ENCODE data around the gene SSBP2.
"Not testable (repeated sequence)": the region's sequence is repeated elsewhere in the genome, so short reads cannot be mapped to it uniquely, and the experiment has no call there.

SSBP2 gene

GRCh38 chr5:81714076-81714475 lies 36.8 kb downstream of the SSBP2 start:
- H3K27me3 Mint-ChIP-seq; H3K9me3 Mint-ChIP-seq; H3K36me3 Mint-ChIP-seq (ENCODE audit: low read depth); H3K4me1 Mint-ChIP-seq (ENCODE audit: low read depth); intact Hi-C loops (cut with micrococcal nuclease); H3K4me3 Mint-ChIP-seq; H3K27ac Mint-ChIP-seq: not testable (repeated sequence)

DNA sequence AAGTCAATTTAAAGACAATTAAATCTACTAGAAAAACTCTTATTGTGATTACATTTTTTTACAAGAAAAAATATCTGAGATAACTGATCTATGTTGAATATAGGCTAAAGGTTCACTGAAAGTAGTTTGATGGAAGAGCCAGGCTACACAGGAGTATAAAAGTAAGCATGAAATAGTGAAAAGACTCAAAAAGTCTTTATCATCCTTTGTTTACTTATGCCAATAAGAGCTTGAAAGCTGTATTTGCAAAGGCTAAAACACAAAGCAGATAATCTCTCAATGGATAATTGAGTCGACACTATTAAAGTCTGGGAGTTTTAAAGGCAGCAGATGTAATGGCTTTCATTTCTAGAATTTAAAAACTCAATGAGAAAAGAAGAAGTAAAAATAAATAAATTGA lies 42.0 kb downstream of the SSBP2 start:
- no peaks in the 10 kb centered on the region for H3K4me1 Mint-ChIP-seq (ENCODE audit: low read depth)
- H3K27ac Mint-ChIP-seq = no peak overlapping the region
- no peaks in the 10 kb centered on the region for H3K36me3 Mint-ChIP-seq (ENCODE audit: low read depth)
- H3K4me3 Mint-ChIP-seq = no peak overlapping the region
- H3K9me3 Mint-ChIP-seq = no peaks in the 10 kb centered on the region
- no peaks in the 10 kb centered on the region for H3K27me3 Mint-ChIP-seq
- intact Hi-C loops (cut with micrococcal nuclease) = no loop called here

GRCh38 chr5:81703840-81704239 lies 47.1 kb downstream of the SSBP2 start:
- intact Hi-C loops (cut with micrococcal nuclease) = no loop called here
- Mint-ChIP-seq H3K27me3 (no peaks in the 10 kb centered on the region), H3K27ac (no peak overlapping the region), H3K4me3 (no peak overlapping the region), H3K9me3 (peaks cover 9% of the 10 kb centered on the region), H3K36me3 (ENCODE audit: low read depth) (no peaks in the 10 kb centered on the region), H3K4me1 (ENCODE audit: low read depth) (no peaks in the 10 kb centered on the region)

- Mint-ChIP-seq H3K4me3 (no peak overlapping the region), H3K27ac (no peak overlapping the region), H3K27me3 (no peaks in the 10 kb centered on the region), H3K36me3 (ENCODE audit: low read depth) (no peaks in the 10 kb centered on the region), H3K9me3 (peaks cover 9% of the 10 kb centered on the region), H3K4me1 (ENCODE audit: low read depth) (no peaks in the 10 kb centered on the region)
- intact Hi-C loops (cut with micrococcal nuclease) = no loop called here
Observed at GRCh38 chr5:81700166-81700565, 50.7 kb downstream of the SSBP2 start.

GRCh38 chr5:81698813-81699212 lies 52.1 kb downstream of the SSBP2 start:
- H3K4me1 Mint-ChIP-seq (ENCODE audit: low read depth) = no peaks in the 10 kb centered on the region
- H3K9me3 Mint-ChIP-seq = peaks cover 11% of the 10 kb centered on the region
- no peaks in the 10 kb centered on the region for H3K36me3 Mint-ChIP-seq (ENCODE audit: low read depth)
- H3K4me3 Mint-ChIP-seq = no peak overlapping the region
- H3K27ac Mint-ChIP-seq = no peak overlapping the region
- intact Hi-C loops (cut with micrococcal nuclease) = no loop called here
- H3K27me3 Mint-ChIP-seq = no peaks in the 10 kb centered on the region

- Mint-ChIP-seq H3K27me3 (no peaks in the 10 kb centered on the region), H3K4me1 (ENCODE audit: low read depth) (no peaks in the 10 kb centered on the region), H3K27ac (no peak overlapping the region), H3K36me3 (ENCODE audit: low read depth) (peaks cover 14% of the 10 kb centered on the region), H3K9me3 (peaks cover 31% of the 10 kb centered on the region), H3K4me3 (no peak overlapping the region)
- intact Hi-C loops (cut with micrococcal nuclease) = no loop called here
Observed at GRCh38 chr5:81696418-81697397, 54.2 kb downstream of the SSBP2 start.

GRCh38 chr5:81694726-81695125 lies 56.2 kb downstream of the SSBP2 start:
- H3K9me3 Mint-ChIP-seq = peaks cover 42% of the 10 kb centered on the region
- H3K4me1 Mint-ChIP-seq (ENCODE audit: low read depth) = no peaks in the 10 kb centered on the region
- intact Hi-C loops (cut with micrococcal nuclease) = loop anchor here (5.0 kb wide), 1 partner anchor 37 kb away; no protein-coding TSS in a partner anchor
- H3K27ac Mint-ChIP-seq = no peak overlapping the region
- no peak overlapping the region for H3K4me3 Mint-ChIP-seq
- H3K27me3 Mint-ChIP-seq = no peaks in the 10 kb centered on the region
- H3K36me3 Mint-ChIP-seq (ENCODE audit: low read depth) = peaks cover 20% of the 10 kb centered on the region

- Mint-ChIP-seq H3K4me3 (no peak overlapping the region), H3K27ac (no peak overlapping the region), H3K9me3 (peaks cover 72% of the 10 kb centered on the region), H3K4me1 (ENCODE audit: low read depth) (no peaks in the 10 kb centered on the region), H3K27me3 (no peaks in the 10 kb centered on the region), H3K36me3 (ENCODE audit: low read depth) (peaks cover 32% of the 10 kb centered on the region)
- intact Hi-C loops (cut with micrococcal nuclease) = no loop called here
Observed at GRCh38 chr5:81688215-81688614, 62.7 kb downstream of the SSBP2 start.

DNA sequence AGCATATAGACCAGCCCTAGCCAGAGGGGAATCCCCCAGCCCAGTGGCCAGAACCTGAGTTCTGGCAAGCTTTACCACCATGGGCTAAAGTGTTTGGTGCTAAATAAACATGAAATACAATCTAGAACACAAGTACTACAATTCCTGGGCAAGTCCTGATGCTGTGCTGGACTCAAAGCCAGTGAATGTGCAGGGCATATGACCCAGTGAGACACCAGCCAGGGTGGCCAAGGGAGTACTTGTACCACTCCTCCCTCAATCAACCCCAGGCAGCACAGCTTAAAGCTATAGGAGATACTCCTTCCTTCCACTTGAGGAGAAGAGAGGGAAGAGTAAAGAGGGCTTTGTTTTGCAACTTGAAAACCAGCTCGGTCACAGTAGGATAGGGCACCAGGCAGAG lies 63.6 kb downstream of the SSBP2 start:
- Mint-ChIP-seq H3K36me3 (ENCODE audit: low read depth) (peaks cover 23% of the 10 kb centered on the region), H3K27ac (no peak overlapping the region)
- intact Hi-C loops (cut with micrococcal nuclease) = no loop called here

DNA sequence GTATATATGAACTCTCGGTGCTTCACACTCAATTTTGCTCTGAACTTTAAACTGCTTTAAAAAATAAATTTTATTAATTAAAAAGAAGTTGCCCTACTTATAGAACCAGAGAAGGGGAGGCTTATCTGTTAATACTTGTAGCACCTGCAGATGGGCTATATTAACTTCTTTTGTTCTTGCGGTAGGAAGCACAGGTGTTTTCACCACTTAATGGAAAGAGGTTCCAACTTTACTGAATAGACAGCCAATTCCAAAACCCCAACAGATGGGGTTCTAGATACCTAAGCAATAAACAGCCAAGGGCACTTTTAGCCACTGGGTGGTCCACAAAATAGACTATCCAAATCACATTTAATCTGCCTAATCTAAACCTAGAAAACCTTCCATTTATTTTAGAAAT lies 65.4 kb downstream of the SSBP2 start:
- Mint-ChIP-seq H3K9me3 (peaks cover 54% of the 10 kb centered on the region), H3K27me3 (no peaks in the 10 kb centered on the region), H3K36me3 (ENCODE audit: low read depth) (peaks cover 21% of the 10 kb centered on the region), H3K27ac (no peak overlapping the region), H3K4me3 (no peak overlapping the region), H3K4me1 (ENCODE audit: low read depth) (no peaks in the 10 kb centered on the region)
- intact Hi-C loops (cut with micrococcal nuclease) = no loop called here

More for the DNA sequence above, 63.6 kb downstream of the SSBP2 start:
- no peak overlapping the region for H3K4me3 Mint-ChIP-seq
- no peaks in the 10 kb centered on the region for H3K27me3 Mint-ChIP-seq
- no peaks in the 10 kb centered on the region for H3K4me1 Mint-ChIP-seq (ENCODE audit: low read depth)
- peaks cover 65% of the 10 kb centered on the region for H3K9me3 Mint-ChIP-seq

DNA sequence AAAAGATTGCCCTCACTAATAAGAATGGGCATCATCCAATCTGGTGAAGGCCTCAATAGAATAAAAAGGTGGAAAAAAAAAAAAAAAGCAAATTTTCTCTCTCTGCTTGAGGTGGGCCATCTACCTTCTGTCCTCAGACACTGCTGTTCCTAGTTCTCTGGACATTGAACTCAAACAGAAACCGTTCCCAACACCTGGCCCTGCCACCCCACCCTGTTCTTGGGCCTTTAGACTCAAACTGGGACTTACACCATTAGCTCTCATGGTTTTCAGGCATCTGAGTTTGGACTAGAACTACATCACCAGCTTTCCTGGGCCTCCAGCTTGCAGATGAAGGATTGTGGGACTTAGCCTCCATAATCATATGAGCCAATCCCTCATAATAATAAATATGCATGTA lies 71.0 kb downstream of the SSBP2 start:
- intact Hi-C loops (cut with micrococcal nuclease) = no loop called here
- Mint-ChIP-seq H3K9me3 (peaks cover 35% of the 10 kb centered on the region), H3K4me3 (no peak overlapping the region), H3K27ac (no peak overlapping the region), H3K4me1 (ENCODE audit: low read depth) (no peaks in the 10 kb centered on the region), H3K36me3 (ENCODE audit: low read depth) (no peaks in the 10 kb centered on the region), H3K27me3 (no peaks in the 10 kb centered on the region)

DNA sequence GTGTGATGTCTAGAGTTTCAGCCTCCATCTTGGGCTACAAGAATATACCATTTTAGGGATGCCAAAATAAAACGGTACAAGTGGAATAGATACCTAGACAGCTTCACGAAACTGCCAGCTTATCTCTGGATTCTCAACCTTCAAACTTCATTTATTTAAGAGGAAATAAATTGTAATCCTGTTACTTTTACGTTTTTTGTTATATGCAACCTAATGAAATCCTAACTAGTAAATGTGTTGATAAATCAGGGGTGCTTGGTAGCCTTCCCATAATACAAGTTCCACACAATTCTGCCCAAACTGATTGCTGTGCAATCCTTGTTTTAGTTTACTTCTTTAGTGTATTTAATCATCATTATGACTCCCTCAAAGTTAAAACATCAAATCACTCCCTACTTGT lies 75.5 kb downstream of the SSBP2 start:
- Mint-ChIP-seq H3K9me3 (peaks cover 19% of the 10 kb centered on the region), H3K27ac (no peak overlapping the region), H3K27me3 (no peaks in the 10 kb centered on the region), H3K4me3 (no peak overlapping the region), H3K4me1 (ENCODE audit: low read depth) (no peaks in the 10 kb centered on the region), H3K36me3 (ENCODE audit: low read depth) (no peaks in the 10 kb centered on the region)
- intact Hi-C loops (cut with micrococcal nuclease) = no loop called here

DNA sequence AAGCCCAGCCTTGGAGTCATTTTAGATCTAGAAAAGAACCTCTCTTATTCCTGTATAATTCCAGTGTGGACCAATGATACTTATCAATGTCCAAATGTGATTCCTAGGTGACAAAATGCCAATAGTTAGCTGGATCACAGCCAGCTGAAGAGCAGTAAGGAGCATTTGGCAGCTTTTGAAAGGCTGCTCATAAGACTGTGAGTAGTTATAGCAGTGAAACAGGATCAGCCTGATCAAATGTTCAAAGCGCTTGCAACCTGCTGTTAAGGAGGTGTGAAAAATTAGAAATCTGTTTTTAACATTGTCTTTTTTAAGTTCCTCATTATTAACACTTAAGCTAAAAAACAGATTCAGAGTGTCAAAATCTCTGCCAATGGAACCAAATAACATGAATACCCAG lies 85.1 kb downstream of the SSBP2 start:
- H3K27me3 Mint-ChIP-seq = no peaks in the 10 kb centered on the region
- peaks cover under 1% of the 10 kb centered on the region for H3K36me3 Mint-ChIP-seq (ENCODE audit: low read depth)
- intact Hi-C loops (cut with micrococcal nuclease) = no loop called here
- no peak overlapping the region for H3K27ac Mint-ChIP-seq
- H3K4me3 Mint-ChIP-seq = no peak overlapping the region
- no peaks in the 10 kb centered on the region for H3K9me3 Mint-ChIP-seq
- H3K4me1 Mint-ChIP-seq (ENCODE audit: low read depth) = peaks cover 7% of the 10 kb centered on the region

DNA sequence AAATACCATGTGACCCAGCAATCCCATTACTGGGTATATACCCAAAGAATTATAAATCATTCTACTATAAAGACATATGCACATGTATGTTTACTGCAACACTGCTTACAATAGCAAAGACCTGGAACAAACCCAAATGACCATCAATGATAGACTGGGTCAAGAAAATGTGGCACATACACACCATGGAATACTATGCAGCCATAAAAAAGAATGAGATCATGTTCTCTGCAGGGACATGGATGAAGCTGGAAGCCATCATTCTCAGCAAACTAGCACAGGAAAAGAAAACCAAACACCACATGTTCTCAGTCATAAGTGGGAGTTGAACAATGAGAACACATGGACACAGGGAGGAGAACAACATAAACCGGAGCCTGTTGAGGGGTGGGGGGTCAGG lies 90.3 kb downstream of the SSBP2 start:
- H3K36me3 Mint-ChIP-seq (ENCODE audit: low read depth); H3K4me3 Mint-ChIP-seq; H3K9me3 Mint-ChIP-seq; H3K4me1 Mint-ChIP-seq (ENCODE audit: low read depth); intact Hi-C loops (cut with micrococcal nuclease); H3K27me3 Mint-ChIP-seq; H3K27ac Mint-ChIP-seq: not testable (repeated sequence)

GRCh38 chr5:81657386-81657785 lies 93.5 kb downstream of the SSBP2 start:
- H3K27ac Mint-ChIP-seq = no peak overlapping the region
- H3K4me1 Mint-ChIP-seq (ENCODE audit: low read depth) = peaks cover 5% of the 10 kb centered on the region
- no peak overlapping the region for H3K4me3 Mint-ChIP-seq
- no peaks in the 10 kb centered on the region for H3K9me3 Mint-ChIP-seq
- H3K36me3 Mint-ChIP-seq (ENCODE audit: low read depth) = peaks cover 5% of the 10 kb centered on the region
- intact Hi-C loops (cut with micrococcal nuclease) = loop anchor here (5.0 kb wide), 1 partner anchor 35 kb away; no protein-coding TSS in a partner anchor
- no peaks in the 10 kb centered on the region for H3K27me3 Mint-ChIP-seq
